ENCODE measurements around the gene RIPOR2. TPM values are rescaled to one million over a fixed set of nuclear protein-coding genes. Genes with fewer than 3 reads are reported as not detected.

RIPOR2 gene
- total and polyA plus RNA-seq, 11 donors = 0.76 to 14.2 (median 4.2) TPM

GRCh38 chr6:24858177-24858653 is 77.5 kb downstream of the RIPOR2 start:
- 46 to 53% (median 52%) methylated on average over 1 of the region's 1 CpG for WGBS, 4 donors
- TF ChIP-seq CTCF (IDR thresholded peaks at IDR 0.05) (no peak), POLR2A (IDR thresholded peaks at IDR 0.05) (no peak)
- peak in 3 of 4 donors; percentile 43 to 82 (median 68) for ATAC-seq

DNA sequence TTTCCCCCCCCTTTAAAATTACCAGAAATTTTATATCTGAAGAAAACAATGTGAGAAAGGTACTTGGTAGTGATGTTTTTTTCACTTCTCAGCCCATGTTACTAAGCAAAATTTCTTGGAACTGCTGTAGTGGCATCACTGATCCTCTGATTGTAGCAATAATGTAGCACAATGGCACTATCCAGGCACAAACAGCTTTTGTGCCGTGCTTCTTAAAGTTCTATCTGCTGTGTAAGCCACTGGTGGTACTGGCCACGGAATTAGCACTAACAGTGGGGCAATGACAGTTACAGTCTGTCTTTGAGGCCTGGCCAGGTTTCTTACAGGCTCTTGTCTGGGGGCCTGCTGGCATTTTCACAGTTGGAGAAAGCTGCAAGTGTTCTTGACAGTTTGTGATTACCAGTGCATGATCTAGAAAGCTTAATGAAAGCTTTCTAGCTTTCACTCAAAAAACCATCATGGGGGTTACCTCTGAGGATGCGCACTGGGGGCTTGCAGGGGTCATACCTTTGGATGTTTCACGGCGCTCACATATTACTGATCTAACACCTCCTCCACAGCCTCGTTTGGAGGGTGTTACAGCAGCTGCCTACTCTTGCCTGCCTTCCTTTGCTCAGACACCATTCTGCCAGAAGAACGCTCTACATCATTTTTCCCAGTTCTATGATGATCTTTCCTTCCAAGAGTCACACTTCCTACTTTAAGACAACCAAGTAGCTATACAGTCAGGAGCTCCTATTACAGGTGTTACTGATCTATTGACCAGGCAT is 78.7 kb downstream of the RIPOR2 start:
- ATAC-seq (no peak), DNase-seq (no peak)
- Histone ChIP-seq H3K9me3 (no peaks in the 10 kb centered on the region), H3K27me3 (no peaks in the 10 kb centered on the region), H3K4me1 (peaks cover 0 to 52% (median 10%) of the 10 kb centered on the region in 12 donors), H3K27ac (peak overlapping the region in 1 of 12 donors; percentile 77), H3K4me3 (no peak overlapping the region), H3K36me3 (peaks cover 0 to 54% (median 6%) of the 10 kb centered on the region in 9 donors)
- TF ChIP-seq CTCF (IDR thresholded peaks at IDR 0.05) (no peak), POLR2A (IDR thresholded peaks at IDR 0.05) (no peak)
- intact Hi-C loops (cut with DNase I) = loop anchor here (1.0 to 10.0 kb wide), 10 partner anchors 55 to 215 kb away; partner anchors contain the start of gene RIPOR2 (in 1 of the 10)
- 90 to 93% (median 91%) methylated on average over 7 of the region's 7 CpGs for WGBS, 4 donors

More at GRCh38 chr6:24858177-24858653, 77.5 kb downstream of the RIPOR2 start:
- H3K4me3 ChIP-seq = no peak overlapping the region
- DNase-seq = no peak
- H3K36me3 ChIP-seq = peaks cover 0 to 53% (median 6%) of the 10 kb centered on the region in 9 donors
- peak overlapping the region in 3 of 12 donors; percentile 27 to 77 (median 38) for H3K27ac ChIP-seq
- peaks cover 0 to 55% (median 10%) of the 10 kb centered on the region in 12 donors for H3K4me1 ChIP-seq
- H3K9me3 ChIP-seq = no peaks in the 10 kb centered on the region
- H3K27me3 ChIP-seq = no peaks in the 10 kb centered on the region
- intact Hi-C loops (cut with DNase I) = loop anchor here in 9 of 10 donors (2.0 to 10.0 kb wide), 6 partner anchors 54 to 214 kb away; partner anchors contain the start of gene RIPOR2 (in 1 of the 9)

- Histone ChIP-seq H3K4me1 (peaks cover 0 to 44% (median 10%) of the 10 kb centered on the region in 12 donors), H3K9me3 (no peaks in the 10 kb centered on the region), H3K27me3 (no peaks in the 10 kb centered on the region), H3K36me3 (peaks cover 0 to 54% (median 6%) of the 10 kb centered on the region in 9 donors), H3K4me3 (no peak overlapping the region), H3K27ac (peak overlapping the region in 1 of 12 donors; percentile 77)
- ATAC-seq (no peak), DNase-seq (no peak)
- TF ChIP-seq CTCF (IDR thresholded peaks at IDR 0.05) (no peak), POLR2A (IDR thresholded peaks at IDR 0.05) (no peak)
- 65 to 75% (median 69%) methylated on average over 5 of the region's 5 CpGs for WGBS, 4 donors
- intact Hi-C loops (cut with DNase I) = loop anchor here (1.0 to 10.0 kb wide), 10 partner anchors 56 to 216 kb away; partner anchors contain the start of gene RIPOR2 (in 1 of the 10)
Observed at GRCh38 chr6:24856246-24856599, 79.5 kb downstream of the RIPOR2 start.
